GM18873 (cell line): Measurements from ENCODE around the gene CAPN13.

ENCODE experiments used
- ATAC-seq: cut with Tn5 transposase; IDR thresholded peaks from one replicate; pipeline ENCODE4 v1.9.1; 2021; ENCODE audit warnings: mild to moderate bottlenecking, moderate library complexity, moderate number of reproducible peaks; ENCODE audit not compliant: unreplicated experiment, low FRiP score

Gene CAPN13

DNA sequence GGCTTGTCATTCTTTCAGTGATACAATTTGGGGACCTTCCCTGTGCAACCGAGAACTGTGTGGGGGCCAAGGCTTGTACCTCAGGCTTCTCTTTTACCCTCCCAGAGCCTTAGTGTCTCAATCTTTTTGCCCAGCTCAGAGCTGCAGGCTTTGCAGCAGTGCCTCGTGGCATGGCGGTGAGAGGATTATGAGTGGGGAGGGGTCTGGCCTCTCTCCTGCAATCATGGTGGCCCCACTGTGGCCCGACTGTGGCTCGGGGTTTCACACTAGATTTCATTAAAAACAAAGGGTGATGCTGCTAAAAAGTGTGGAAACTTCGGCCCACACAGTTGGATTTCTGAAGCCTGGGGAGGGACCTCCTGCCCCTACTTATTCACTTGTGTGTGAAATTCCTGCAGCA, 75.5 kb downstream of the CAPN13 start:
- ATAC-seq = no peak

DNA sequence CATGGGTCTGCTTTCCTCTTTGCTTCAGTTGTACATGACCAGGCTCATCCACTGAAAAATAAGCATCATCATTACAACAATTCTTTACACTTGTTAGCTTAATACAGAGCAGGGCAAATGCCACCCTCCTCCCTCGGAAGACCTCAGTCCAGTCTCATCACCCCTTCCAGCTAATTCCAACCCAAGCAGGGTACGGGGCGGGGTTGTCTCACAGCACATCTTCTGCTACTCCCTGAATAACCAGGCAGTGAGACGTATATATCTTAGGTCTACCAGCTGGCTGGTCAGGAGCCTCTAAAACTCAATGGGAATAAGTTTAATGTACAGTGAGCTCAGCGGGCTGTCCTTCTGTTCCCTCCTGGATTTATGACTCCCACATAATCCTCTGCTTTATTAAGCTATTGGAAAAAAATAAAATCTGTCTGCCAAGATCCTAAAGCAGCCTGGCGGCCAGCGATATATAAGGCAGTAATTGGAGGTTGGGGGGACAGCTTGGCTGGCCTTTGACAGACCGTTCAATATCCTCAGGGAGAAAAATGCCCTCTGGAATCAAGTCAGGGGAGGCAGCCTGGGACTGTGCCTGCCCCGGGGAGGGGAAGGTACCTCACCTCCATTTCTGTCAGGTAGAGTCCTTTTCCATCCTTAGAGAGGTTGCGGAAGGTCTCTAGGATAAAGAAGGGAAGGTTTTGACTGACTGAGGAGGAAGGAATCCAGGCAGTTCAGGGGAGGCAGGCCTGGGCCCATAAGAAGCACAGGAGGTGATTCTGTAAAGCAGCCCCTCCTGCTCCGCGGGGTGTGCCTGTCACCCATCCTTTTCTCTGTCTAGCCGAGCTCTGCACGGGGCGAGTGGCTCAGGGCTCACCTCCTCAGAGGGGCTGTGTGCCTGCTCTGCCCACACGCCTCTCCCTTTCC, 76.3 kb downstream of the CAPN13 start:
- no peak for ATAC-seq

DNA sequence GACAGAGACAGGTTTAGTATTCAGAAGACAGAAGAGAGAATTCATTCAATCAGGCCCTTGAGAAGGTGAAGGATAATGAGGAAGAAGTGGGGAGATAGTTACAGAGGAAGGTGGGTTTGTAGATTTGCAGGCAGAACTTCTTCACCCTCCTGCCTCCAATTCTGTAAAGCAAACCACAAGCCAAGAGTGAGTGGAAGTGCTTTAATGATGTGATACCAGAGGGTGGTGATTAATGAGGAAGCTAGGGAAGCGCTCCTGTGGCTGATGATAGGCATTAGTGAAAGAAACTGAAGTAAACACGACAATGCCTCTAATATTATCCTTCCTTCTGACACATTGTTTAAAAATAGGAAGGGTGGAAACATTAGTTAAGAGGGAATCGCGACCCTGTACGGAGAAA, 78.2 kb downstream of the CAPN13 start:
- no peak for ATAC-seq

DNA sequence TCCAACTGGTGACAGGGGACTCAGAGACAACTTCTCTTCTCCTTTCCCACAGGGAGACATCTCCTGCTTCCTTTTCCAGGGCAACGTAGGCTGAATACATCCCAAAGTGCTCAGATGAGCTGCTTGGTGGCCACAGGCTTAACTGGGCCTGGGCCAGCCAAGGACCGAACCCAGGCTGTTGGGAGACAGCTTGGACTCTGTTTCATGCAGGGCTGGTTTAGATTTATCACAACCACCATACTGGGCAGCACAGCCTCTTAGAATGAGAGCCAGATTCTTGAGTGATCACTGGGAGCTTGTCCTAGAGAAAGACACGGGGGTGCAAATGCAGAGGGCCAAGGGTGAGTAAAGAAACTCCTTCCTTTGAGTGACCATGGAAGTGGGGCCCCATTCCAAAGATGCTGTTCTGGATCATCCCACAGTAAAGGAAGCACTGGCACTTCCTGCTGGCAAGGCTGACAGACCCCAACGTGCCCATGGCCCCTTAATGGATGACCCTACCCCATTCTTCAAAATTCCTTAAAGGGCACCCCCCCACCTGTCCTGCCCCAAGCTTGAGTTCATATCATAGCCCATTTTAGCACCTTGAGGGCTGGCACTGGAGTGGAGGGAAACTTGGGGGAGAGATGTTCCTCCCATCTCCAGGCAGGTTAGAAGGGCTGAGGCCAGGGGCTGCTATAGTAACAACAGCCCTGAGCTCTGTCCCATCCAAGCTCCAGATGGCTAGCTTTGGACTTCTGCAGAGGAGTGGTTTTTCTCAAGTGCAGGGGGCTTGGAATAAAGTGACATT, 84.1 kb downstream of the CAPN13 start:
- ATAC-seq = no peak

DNA sequence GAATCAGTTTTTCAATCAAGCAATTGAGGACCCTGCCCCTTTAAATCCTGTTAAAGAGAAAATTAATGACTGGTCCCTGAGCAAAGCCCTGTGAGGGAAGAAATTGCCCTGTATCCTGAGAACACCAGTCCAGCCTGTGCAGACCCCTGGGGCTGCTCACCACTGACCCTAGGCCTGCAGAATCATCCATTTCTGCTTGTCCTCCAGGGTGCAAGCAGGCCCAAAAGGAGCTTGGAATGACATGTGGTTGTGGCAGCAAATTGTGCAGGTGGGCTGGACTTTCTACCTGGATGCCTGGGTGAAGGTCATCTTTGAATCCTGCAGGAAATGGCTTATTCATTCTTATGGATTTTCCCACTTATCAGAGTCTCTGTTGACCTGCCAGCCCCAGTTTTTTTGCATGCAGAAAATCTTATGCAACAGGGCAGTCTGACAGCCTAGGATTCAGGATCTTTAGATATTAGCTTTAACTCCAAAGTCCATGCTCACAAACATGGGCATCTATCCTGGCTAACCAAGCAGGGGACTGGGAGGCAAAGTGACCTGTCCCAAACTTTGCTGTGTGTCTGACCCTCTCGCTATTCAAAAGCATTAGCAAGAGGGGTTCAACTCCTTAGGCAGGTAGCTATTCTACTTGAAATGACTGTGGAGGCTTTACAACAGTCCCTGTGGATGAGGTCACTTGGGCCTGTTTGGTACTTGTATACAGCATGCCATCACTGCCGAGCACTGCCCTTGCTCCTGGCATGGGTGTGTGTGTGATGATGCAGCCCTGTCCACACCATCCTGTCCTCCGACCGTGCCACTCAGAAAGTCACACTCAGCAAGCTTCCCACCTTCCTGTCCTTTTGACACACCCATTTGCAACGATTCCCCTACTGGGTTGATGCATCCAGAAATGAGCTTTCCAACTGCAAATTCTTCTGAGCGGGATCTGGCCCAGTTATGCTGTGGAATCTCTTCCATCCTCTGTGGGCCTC, 85.3 kb downstream of the CAPN13 start:
- ATAC-seq = no peak

DNA sequence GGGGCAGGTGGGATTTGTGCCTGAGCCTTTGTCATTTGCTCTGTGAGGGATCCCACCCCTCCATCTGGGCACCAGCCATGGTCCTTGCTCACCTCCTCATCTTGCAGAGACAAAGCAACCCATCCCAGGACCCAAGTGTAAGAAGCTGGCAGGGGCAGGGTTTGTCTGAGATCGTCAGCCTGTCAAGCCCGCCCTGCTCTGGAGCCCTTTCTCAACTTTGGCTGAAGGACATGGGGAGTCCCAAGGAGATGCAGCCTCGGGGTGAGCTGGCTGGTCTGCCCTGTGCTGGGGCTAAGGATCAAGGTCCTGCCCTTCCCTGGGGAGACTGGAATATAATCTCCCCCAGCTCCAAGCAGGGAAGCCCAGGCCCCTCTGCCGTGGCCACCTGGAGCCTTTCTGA, 86.0 kb downstream of the CAPN13 start:
- ATAC-seq = no peak

- ATAC-seq = no peak
Measured at GRCh38 chr2:30717081-30717650, 90.1 kb downstream of the CAPN13 start.

DNA sequence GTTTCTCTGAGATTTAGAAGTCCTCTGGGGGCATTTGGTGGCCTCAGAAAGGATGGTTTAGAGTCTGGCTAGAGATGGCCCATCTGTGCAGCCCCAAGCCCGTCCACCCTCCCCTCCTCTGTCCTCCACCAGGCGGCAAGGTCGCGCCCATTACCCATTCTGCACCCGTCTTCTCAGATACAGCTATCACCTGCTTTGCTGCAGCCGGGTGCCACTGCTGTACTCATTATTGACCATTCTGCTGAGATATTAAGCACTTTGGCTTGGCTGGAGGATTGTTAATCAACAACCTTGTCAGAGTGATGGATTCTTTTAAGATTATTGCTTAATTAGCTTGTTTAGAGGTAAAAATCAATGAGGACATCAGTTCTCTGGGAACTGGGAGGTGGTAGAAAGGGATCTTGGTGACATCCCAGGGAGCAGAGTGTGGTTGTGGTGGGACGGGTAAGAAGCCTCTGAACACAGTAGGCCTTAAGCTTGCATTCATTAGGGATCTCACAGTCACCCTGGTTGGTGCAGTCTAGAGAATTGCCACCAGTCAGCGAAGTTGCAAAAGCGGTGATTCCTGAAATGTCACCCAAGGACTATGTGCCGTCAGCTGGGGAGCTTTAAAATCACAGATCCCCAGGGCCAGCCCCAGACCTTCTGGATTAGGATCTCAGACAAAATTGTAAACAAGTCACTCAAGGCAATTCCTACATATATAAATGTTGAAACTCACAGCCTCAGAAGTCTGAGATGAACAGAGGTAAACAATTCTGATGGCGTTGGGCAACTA, 90.9 kb downstream of the CAPN13 start:
- ATAC-seq = no peak

DNA sequence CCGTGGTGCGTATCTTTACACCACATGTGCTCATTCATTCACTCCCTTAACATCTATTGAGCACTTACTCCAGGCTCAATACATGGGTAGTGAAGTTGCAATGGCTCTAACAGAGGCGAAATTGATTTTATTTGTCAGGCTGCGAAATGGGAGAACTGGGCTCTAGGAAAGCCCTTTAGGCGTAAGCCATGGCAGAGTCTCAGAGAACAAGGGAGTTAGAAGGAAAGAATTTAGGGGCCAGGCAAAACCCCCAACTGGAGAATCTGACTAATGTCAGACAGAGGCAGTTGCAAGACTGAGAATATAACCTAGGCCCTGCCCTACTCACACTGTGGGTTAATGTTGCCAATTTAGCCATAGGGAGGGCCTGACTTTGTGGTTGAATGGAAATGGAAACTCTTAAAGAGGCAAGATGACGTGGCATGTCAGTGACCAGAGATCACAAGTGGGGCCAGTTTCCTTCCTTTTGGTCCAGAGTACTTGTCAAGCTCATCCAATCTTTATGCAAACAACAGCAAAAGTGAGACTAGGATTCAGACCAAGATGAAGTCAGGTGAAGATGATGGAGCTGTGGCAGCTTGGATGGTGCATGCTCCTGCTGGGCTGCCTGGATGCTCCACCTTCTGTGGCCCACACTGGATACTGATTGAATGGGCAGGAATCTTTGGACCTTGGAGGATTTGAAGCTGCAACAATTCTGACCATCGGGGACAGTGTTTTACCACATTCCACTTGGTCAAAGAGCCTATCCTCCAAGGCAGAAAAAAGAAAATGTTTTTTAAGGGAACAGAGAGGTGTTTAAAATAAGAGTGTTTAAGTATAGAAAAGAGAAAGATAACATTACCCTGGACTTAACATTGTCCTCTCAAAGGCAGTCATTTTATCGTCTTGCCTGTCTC, 92.2 kb downstream of the CAPN13 start:
- ATAC-seq = no peak

DNA sequence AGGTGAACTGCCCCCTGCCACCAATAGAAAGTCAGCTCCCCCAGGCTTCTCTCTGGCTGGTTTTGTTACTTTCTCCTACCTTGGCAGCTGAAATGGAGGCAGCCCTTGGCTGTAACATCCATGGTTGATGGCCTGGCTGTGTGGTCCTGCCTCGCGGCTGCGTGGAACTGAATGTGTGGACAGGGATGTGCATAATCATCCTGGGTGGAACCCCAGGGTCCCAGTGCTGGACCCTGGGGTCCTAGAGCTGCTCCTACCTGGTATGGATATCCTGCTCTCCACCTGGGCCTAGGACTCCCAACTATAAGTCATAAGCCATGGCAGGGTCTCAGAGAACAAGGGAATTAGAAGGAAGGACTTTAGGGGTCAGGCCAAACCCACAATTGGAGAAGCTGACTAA, 93.5 kb downstream of the CAPN13 start:
- no peak for ATAC-seq

- ATAC-seq = no peak
Measured at GRCh38 chr2:30711646-30712085, 95.6 kb downstream of the CAPN13 start.

DNA sequence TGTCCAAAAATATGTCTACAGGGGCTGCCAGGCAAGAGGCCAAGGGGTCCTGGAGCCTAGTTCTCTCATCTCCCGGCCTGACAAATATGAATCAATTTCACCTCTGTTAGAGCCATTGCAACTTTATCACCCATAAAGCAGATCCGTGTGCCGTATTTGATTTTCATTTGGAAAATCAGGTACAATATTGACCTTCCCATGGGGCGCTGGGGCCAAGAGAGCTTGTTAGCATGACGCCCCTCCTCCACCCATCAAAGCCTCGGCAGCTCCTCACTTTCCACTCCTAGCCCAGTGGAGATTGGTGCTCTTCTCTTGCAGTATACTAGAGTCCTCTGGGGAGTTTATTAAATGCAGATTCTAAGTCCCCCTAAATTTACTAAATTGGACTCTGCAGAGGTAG, 96.8 kb downstream of the CAPN13 start:
- ATAC-seq = no peak

GRCh38 chr2:30710016-30710415, 97.2 kb downstream of the CAPN13 start:
- no peak for ATAC-seq

- no peak for ATAC-seq
Measured at GRCh38 chr2:30709516-30709915, 97.7 kb downstream of the CAPN13 start.

GRCh38 chr2:30708491-30709290, 98.6 kb downstream of the CAPN13 start:
- ATAC-seq = no peak

- no peak for ATAC-seq
Measured at GRCh38 chr2:30707304-30707903, 99.8 kb downstream of the CAPN13 start.
